Measurements from ENCODE around the gene MYO18A. TPM values are rescaled to one million over a fixed set of nuclear protein-coding genes. Genes with fewer than 3 reads are reported as not detected.

Gene MYO18A
- total RNA-seq, 1 donor from 2014 or later: 45.9 TPM

- DNase-seq (ENCODE audit: low read depth): no peak
- FAIRE-seq: no peak
- Mint-ChIP-seq H3K27ac (ENCODE audit: unreplicated experiment) (no peak overlapping the region), H3K9me3 (ENCODE audit: unreplicated experiment) (peaks cover 2% of the 10 kb centered on the region), H3K4me1 (ENCODE audit: low read depth, unreplicated experiment) (peaks cover 3% of the 10 kb centered on the region), H3K4me3 (ENCODE audit: unreplicated experiment) (no peak overlapping the region), H3K27me3 (ENCODE audit: low read depth, unreplicated experiment) (peaks cover 15% of the 10 kb centered on the region), H3K36me3 (ENCODE audit: low read depth, unreplicated experiment) (peaks cover 12% of the 10 kb centered on the region)
- Histone ChIP-seq H3K27ac (ENCODE audit: low read depth, low read length) (no peak overlapping the region), H4K20me1 (ENCODE audit: insufficient read depth, low read length) (peaks cover 4% of the 10 kb centered on the region), H3K4me3 (ENCODE audit: insufficient read depth, low read depth, low read length) (no peak overlapping the region), H3K36me3 (ENCODE audit: insufficient read depth, low read length) (no peaks in the 10 kb centered on the region), H3K4me2 (ENCODE audit: low read length) (no peak overlapping the region), H3K4me1 (ENCODE audit: insufficient read depth, low read length) (no peaks in the 10 kb centered on the region), H3K9me3 (ENCODE audit: insufficient read depth, low read depth, low read length) (no peaks in the 10 kb centered on the region), H3K27me3 (ENCODE audit: insufficient read depth, low read length) (peaks cover 16% of the 10 kb centered on the region), H2AFZ (ENCODE audit: low read depth, low read length) (no peak overlapping the region), H3K79me2 (ENCODE audit: insufficient read depth, low read length) (no peaks in the 10 kb centered on the region), H3K9ac (ENCODE audit: low read length) (no peak overlapping the region)
- TF ChIP-seq CTCF (IDR thresholded peaks at IDR 0.05; ENCODE audit: insufficient read depth, low read depth, low read length) (no peak), EZH2 (IDR thresholded peaks at IDR 0.05; ENCODE audit: insufficient read depth, low read length) (no peak)
These were observed 108.9 kb downstream of the MYO18A start for GRCh38 chr17:29071303-29071702.

DNA sequence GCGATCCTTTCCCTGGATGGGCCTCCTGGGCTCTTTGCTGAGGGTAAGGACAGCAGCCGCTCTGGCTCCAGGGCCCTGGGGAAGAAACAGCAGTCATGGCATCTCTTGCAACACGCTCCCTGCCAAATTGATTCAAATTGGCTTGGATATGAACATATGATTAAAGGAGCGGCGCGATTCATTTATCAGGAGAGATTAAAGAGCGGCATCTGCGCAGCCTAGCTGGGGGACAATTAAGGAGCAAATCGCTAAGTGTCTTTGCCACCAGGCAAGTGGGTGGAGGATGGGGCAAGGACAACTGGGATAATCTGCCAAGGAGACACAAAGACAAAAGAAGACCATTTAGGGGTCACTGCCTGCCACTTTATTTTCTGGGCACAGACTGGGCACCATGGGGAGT is 109.4 kb downstream of the MYO18A start:
- no peaks in the 10 kb centered on the region for H3K79me2 ChIP-seq (ENCODE audit: insufficient read depth, low read length)
- no peak overlapping the region for H3K4me3 ChIP-seq (ENCODE audit: insufficient read depth, low read depth, low read length)
- Mint-ChIP-seq H3K9me3 (ENCODE audit: unreplicated experiment) (peaks cover 2% of the 10 kb centered on the region), H3K36me3 (ENCODE audit: low read depth, unreplicated experiment) (peaks cover 10% of the 10 kb centered on the region), H3K27me3 (ENCODE audit: low read depth, unreplicated experiment) (peaks cover 15% of the 10 kb centered on the region), H3K4me1 (ENCODE audit: low read depth, unreplicated experiment) (peaks cover 3% of the 10 kb centered on the region), H3K4me3 (ENCODE audit: unreplicated experiment) (no peak overlapping the region), H3K27ac (ENCODE audit: unreplicated experiment) (no peak overlapping the region)
- peaks cover 4% of the 10 kb centered on the region for H4K20me1 ChIP-seq (ENCODE audit: insufficient read depth, low read length)
- H3K4me1 ChIP-seq (ENCODE audit: insufficient read depth, low read length): no peaks in the 10 kb centered on the region
- H3K27ac ChIP-seq (ENCODE audit: low read depth, low read length): no peak overlapping the region
- FAIRE-seq (no peak), DNase-seq (ENCODE audit: low read depth) (no peak)
- no peak overlapping the region for H3K4me2 ChIP-seq (ENCODE audit: low read length)
- TF ChIP-seq EZH2 (IDR thresholded peaks at IDR 0.05; ENCODE audit: insufficient read depth, low read length) (no peak), CTCF (IDR thresholded peaks at IDR 0.05; ENCODE audit: insufficient read depth, low read depth, low read length) (no peak)
- H2AFZ ChIP-seq (ENCODE audit: low read depth, low read length): no peak overlapping the region
- H3K27me3 ChIP-seq (ENCODE audit: insufficient read depth, low read length): peaks cover 16% of the 10 kb centered on the region
- no peaks in the 10 kb centered on the region for H3K9me3 ChIP-seq (ENCODE audit: insufficient read depth, low read depth, low read length)
- no peaks in the 10 kb centered on the region for H3K36me3 ChIP-seq (ENCODE audit: insufficient read depth, low read length)
- H3K9ac ChIP-seq (ENCODE audit: low read length): no peak overlapping the region

- Histone ChIP-seq H3K79me2 (ENCODE audit: insufficient read depth, low read length) (no peaks in the 10 kb centered on the region), H3K9me3 (ENCODE audit: insufficient read depth, low read depth, low read length) (no peaks in the 10 kb centered on the region), H3K27ac (ENCODE audit: low read depth, low read length) (no peak overlapping the region), H3K27me3 (ENCODE audit: insufficient read depth, low read length) (peaks cover 16% of the 10 kb centered on the region), H3K4me2 (ENCODE audit: low read length) (no peak overlapping the region), H4K20me1 (ENCODE audit: insufficient read depth, low read length) (peaks cover 4% of the 10 kb centered on the region), H3K36me3 (ENCODE audit: insufficient read depth, low read length) (no peaks in the 10 kb centered on the region), H3K4me3 (ENCODE audit: insufficient read depth, low read depth, low read length) (no peak overlapping the region), H2AFZ (ENCODE audit: low read depth, low read length) (no peak overlapping the region), H3K9ac (ENCODE audit: low read length) (no peak overlapping the region), H3K4me1 (ENCODE audit: insufficient read depth, low read length) (no peaks in the 10 kb centered on the region)
- Mint-ChIP-seq H3K36me3 (ENCODE audit: low read depth, unreplicated experiment) (peaks cover 6% of the 10 kb centered on the region), H3K27me3 (ENCODE audit: low read depth, unreplicated experiment) (peaks cover 19% of the 10 kb centered on the region), H3K4me1 (ENCODE audit: low read depth, unreplicated experiment) (peaks cover 3% of the 10 kb centered on the region), H3K4me3 (ENCODE audit: unreplicated experiment) (no peak overlapping the region), H3K9me3 (ENCODE audit: unreplicated experiment) (no peaks in the 10 kb centered on the region), H3K27ac (ENCODE audit: unreplicated experiment) (no peak overlapping the region)
- TF ChIP-seq CTCF (IDR thresholded peaks at IDR 0.05; ENCODE audit: insufficient read depth, low read depth, low read length) (no peak), EZH2 (IDR thresholded peaks at IDR 0.05; ENCODE audit: insufficient read depth, low read length) (no peak)
- DNase-seq (ENCODE audit: low read depth): no peak
- FAIRE-seq: no peak
These were observed 109.9 kb downstream of the MYO18A start for GRCh38 chr17:29070308-29070707.
